ENCODE data around the gene NDUFB6.
"Not testable (repeated sequence)": the region's sequence is repeated elsewhere in the genome, so short reads cannot be mapped to it uniquely, and the experiment has no call there.

NDUFB6 gene

DNA sequence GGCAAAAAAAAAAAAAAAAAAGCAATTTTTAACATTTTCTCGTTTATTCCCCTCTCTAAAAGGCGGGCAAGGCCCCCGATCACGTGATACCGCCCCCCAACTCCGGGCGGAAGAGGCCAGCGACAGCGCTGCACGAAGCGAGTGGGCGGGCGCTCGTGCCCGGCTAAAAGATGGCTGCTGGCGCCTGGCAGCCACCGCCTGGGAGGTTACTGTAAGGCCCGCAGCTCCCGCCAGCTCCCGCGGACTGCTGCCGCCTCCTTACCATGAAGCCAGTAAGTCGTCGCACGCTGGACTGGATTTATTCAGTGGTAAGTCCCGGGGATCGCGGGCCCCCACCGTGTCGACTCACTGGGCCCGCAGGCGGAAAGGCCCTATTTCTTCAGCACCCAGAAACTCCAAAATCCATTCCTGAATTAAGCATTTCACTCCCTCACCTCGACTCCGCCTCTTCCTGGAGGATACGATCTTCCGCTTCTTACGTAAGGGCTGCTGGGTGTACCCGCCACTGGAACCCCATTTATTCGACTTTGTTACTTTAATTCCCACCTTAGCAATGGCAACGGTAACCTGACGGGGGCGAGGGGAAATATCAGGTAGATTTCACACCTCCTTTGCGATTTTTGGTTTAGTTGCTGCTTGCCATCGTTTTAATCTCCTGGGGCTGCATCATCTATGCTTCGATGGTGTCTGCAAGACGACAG is 20.6 kb downstream of the NDUFB6 start, which contains the start of the genes SMIM27 and TOPORS:
SMIM27 (plus strand) TSS at position 156 of the 701 bp plus-strand sequence; CDS start at position 264, 108 bp downstream.
TOPORS (minus strand) TSS at position 415 of the 701 bp plus-strand sequence; CDS start at position 265, 150 bp downstream.
- Mint-ChIP-seq H3K4me3 (peak within 1 kb of the TSS; percentile 99), H3K36me3 (peaks cover 1% of the 10 kb centered on the region)
- ATAC-seq (ENCODE audit: low read depth) = peak; percentile 69

DNA sequence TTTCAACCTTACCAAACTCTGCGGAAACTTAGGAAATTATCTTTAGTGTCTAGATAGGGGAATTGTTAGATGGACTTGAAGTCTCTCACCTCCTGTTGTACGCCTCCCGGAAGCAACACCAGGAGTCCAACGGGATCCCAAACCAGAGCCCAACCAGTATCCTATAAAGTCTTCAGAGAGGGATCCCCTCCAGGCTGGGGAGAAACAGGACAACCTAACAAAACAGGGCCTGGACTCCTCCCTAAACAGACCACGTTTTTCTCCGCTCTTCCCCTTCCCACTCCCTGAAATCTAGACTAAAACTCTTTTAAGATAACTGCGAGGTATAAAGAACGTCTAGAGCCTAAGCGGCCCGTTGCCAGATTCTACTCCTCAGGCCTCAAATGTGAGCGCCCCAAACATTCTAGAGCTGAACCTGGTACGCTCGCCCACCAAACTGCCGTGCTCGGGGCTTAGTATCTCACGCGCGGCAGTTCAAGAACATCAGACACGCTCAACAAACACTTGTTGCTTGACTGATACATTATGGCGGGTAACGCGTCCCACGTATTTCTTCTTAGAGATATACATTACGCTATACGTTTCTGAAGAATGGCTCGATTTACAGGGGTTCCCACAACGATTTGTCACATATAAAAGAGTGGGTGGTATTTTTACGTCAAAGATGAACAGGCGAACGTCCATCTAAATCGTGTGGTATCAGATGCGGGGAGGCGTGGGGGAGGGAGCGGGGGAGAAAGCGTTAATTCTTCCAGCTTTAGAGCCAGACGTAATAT is 21.5 kb downstream of the NDUFB6 start:
- DNase-seq (ENCODE audit: low spot score in 2 of 2) (peak; percentile 26 to 36), ATAC-seq (ENCODE audit: low read depth) (peak; percentile 6)
- peak overlapping the region; percentile 99 for H3K4me3 Mint-ChIP-seq
- no peaks in the 10 kb centered on the region for H3K27me3 Mint-ChIP-seq
- H3K36me3 Mint-ChIP-seq = peaks cover 1% of the 10 kb centered on the region
- H3K9me3 Mint-ChIP-seq = no peaks in the 10 kb centered on the region
- H3K27ac Mint-ChIP-seq = peak overlapping the region; percentile 97
- peaks cover 22% of the 10 kb centered on the region for H3K4me1 Mint-ChIP-seq

More for the DNA sequence above, 20.6 kb downstream of the NDUFB6 start, which contains the start of the genes SMIM27 and TOPORS:
- Mint-ChIP-seq H3K9me3 (no peaks in the 10 kb centered on the region), H3K4me1 (peaks cover 23% of the 10 kb centered on the region), H3K27me3 (no peaks in the 10 kb centered on the region), H3K27ac (peak within 1 kb of the TSS; percentile 97)
- DNase-seq (ENCODE audit: low spot score in 2 of 2) = peak; percentile 81 to 82

DNA sequence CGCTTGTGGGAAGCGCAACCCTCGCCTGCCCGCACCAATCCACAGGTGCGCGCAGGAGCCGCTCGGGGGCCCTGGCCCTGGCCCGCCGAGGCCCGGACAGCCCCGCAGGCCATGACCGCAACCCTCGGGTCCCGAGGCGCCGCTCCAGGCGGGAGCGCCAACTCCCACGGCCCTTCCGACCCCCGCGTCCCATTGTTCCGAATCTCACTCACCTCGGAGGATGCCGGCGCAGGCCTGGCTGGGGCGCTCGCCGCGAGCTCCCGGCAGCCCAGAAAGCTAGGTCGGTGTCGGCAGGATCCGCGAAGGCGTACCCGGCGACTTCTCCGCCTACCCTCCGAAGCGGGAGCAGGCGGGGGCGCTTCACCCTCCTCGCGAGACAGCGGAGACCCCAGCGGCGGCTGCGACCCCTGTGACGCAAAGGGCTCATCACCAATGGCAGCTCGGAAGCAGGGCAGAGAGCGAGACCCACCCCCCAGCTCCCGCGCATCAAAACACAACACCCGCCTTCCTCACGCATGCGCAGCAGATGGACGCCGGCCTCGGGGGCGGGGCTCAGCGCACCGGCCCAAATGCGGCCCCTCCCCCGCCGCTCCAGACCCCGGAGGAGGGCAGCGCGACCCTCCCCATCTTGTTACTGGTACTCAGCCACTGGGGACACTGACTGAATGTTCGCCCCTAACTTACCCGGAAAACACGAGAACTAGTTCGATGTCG is 22.2 kb downstream of the NDUFB6 start:
- Mint-ChIP-seq H3K27me3 (no peaks in the 10 kb centered on the region), H3K9me3 (no peaks in the 10 kb centered on the region), H3K36me3 (peaks cover 1% of the 10 kb centered on the region), H3K27ac (peak overlapping the region; percentile 97), H3K4me3 (peak overlapping the region; percentile 99), H3K4me1 (peaks cover 15% of the 10 kb centered on the region)
- ATAC-seq (ENCODE audit: low read depth) (peak; percentile 75), DNase-seq (ENCODE audit: low spot score in 2 of 2) (peak; percentile 90 to 94)

DNA sequence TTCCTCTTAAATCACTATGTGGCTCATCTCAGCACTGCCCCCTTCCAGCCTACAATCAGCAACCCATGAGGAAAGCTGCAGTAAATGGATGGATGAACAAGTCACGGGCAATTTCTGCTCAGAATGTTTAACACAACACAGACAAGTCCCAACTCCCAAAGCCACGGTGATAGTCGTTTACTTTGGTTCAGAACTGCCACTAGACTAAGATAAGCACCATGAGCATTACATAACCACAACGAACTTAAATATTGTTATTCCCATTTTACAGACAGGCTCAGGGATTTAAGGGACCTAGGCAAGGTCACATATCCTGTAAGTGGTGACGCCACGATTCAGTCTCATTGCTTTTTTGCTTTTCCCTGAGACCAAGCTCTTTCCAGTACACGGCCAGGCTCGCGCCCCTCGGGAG is 22.8 kb downstream of the NDUFB6 start:
- Mint-ChIP-seq H3K4me1 (peaks cover 15% of the 10 kb centered on the region), H3K9me3 (no peaks in the 10 kb centered on the region), H3K4me3 (peak overlapping the region; percentile 99), H3K36me3 (peaks cover 1% of the 10 kb centered on the region), H3K27me3 (no peaks in the 10 kb centered on the region), H3K27ac (peak overlapping the region; percentile 97)
- no peak for ATAC-seq (ENCODE audit: low read depth)
- DNase-seq (ENCODE audit: low spot score in 2 of 2) = peak in 1 of 2 donors; percentile 0

DNA sequence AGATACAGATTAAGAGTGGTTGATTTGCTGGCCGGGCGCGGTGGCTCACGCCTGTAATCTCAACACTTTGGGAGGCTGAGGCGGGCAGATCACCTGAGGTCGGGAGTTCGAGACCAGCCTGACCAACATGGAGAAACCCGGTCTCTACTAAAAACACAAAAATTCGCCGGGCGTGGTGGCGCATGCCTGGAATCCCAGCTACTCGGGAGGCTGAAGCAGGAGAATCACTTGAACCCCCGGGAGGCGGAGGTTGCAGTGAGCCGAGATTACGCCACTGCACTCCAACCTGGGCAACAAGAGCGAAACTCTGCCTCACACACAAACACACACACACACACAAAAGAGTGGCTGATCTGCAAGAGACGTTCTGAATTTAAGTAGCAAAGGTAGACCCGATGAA is 24.7 kb downstream of the NDUFB6 start:
- H3K27ac Mint-ChIP-seq; ATAC-seq (ENCODE audit: low read depth); H3K36me3 Mint-ChIP-seq; H3K4me3 Mint-ChIP-seq; H3K9me3 Mint-ChIP-seq; DNase-seq (ENCODE audit: low spot score in 2 of 2); H3K27me3 Mint-ChIP-seq: not testable (repeated sequence)
- H3K4me1 Mint-ChIP-seq = peaks cover 15% of the 10 kb centered on the region

DNA sequence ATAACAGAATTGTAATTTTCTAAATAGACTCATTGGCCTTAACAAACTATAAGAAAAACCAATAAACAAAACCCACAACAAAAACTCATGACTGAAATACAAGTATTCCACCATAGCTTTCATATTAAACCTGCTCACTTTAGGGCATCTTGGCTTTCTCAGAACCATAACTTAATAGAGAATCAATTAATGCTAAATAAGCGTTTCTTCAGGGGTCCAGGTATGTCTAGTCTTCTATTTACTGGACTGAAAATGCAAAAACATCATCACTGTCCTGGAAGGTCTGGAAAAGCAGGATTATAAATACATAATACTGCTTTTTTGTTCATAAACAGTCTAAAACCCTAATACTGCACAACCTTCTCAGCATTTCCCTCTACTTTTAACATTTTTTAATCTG is 27.1 kb downstream of the NDUFB6 start:
- Mint-ChIP-seq H3K4me3 (no peak overlapping the region), H3K9me3 (no peaks in the 10 kb centered on the region), H3K27ac (no peak overlapping the region), H3K4me1 (peaks cover 15% of the 10 kb centered on the region), H3K36me3 (peaks cover 20% of the 10 kb centered on the region), H3K27me3 (no peaks in the 10 kb centered on the region)
- DNase-seq (ENCODE audit: low spot score in 2 of 2) = no peak
- ATAC-seq (ENCODE audit: low read depth) = no peak

DNA sequence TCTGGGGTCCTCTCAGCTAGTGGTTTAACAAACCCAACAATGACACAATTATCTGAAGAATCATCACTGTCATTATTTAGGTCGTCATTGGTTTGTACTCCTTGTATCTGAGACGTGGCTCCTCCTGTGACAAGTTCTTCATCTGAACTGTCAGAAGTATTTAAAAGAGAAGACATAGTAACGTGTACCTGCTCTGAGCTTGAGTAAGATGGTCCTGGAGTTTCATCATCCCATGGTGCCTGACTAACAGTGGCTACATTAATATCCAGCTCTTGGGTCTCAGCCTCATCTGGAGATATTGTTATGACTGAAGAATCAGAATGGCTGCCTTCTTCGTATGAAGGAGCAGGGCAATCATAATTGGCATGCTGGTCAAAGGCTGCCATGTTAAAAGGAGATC is 29.9 kb downstream of the NDUFB6 start:
- H3K4me3 Mint-ChIP-seq = no peak overlapping the region
- peaks cover 4% of the 10 kb centered on the region for H3K4me1 Mint-ChIP-seq
- H3K36me3 Mint-ChIP-seq = peaks cover 20% of the 10 kb centered on the region
- ATAC-seq (ENCODE audit: low read depth) (no peak), DNase-seq (ENCODE audit: low spot score in 2 of 2) (no peak)
- H3K9me3 Mint-ChIP-seq = no peaks in the 10 kb centered on the region
- H3K27me3 Mint-ChIP-seq = no peaks in the 10 kb centered on the region
- H3K27ac Mint-ChIP-seq = no peak overlapping the region

DNA sequence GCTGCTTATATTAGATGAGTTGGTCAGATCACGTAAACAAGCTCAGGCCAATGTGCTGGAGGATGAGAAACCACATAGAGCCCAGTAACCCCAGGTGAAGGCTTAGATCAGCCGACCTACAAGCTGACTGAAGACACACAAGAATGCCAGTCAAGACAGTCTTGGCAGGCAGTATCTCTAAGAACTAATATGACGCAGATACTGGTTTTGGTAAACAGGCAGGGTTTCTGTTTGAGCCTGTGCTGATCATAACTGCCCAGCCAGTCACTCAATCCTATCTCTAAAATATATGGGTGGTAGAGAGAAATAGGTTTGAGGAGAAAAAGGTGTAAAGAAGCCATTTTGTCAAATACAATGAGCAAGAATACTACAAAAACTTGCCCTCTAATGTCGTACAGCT is 39.1 kb downstream of the NDUFB6 start:
- peaks cover 6% of the 10 kb centered on the region for H3K36me3 Mint-ChIP-seq
- DNase-seq (ENCODE audit: low spot score in 2 of 2) (no peak), ATAC-seq (ENCODE audit: low read depth) (no peak)
- H3K27ac Mint-ChIP-seq = no peak overlapping the region
- peaks cover 2% of the 10 kb centered on the region for H3K9me3 Mint-ChIP-seq
- no peak overlapping the region for H3K4me3 Mint-ChIP-seq
- no peaks in the 10 kb centered on the region for H3K27me3 Mint-ChIP-seq
- H3K4me1 Mint-ChIP-seq = no peaks in the 10 kb centered on the region

DNA sequence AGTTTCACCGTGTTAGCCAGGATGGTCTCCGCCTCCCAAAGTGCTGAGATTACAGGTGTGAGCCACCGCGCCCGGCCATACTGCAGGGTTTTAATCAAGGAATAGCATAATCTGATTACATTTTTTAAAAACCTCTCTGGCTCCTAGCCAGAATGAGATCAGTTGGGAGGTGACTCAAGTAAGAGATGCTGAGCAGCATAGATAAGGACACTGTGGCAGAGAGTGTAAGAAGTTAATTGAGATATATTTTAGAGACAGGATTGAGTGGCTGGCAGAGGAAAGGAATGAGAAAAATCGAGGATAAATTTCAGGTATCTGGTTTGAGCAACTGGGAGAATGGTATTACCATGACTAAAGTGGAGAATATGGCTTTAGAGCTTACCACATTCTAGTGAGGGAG is 39.6 kb downstream of the NDUFB6 start:
- peaks cover 2% of the 10 kb centered on the region for H3K9me3 Mint-ChIP-seq
- no peak overlapping the region for H3K4me3 Mint-ChIP-seq
- DNase-seq (ENCODE audit: low spot score in 2 of 2) (no peak), ATAC-seq (ENCODE audit: low read depth) (no peak)
- H3K27ac Mint-ChIP-seq = no peak overlapping the region
- peaks cover 6% of the 10 kb centered on the region for H3K36me3 Mint-ChIP-seq
- no peaks in the 10 kb centered on the region for H3K4me1 Mint-ChIP-seq
- H3K27me3 Mint-ChIP-seq = no peaks in the 10 kb centered on the region

DNA sequence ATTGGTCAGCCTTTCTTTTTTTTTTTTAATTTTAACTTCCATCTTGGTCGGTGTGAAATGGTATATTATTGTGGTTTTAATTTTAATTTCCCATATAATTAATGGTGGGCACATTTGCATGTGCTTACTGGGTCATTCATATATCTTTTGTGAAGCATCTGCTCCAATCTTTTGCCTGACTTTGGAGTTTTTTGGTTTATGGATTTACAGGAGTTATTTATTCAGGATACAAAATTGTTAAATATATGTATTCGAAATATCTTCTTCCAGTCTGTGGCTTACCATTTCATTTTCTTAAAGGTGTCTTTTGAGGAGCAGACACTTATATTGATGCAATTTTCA is 46.3 kb downstream of the NDUFB6 start:
- Mint-ChIP-seq H3K36me3 (peaks cover 16% of the 10 kb centered on the region), H3K27ac (peak overlapping the region; percentile 93), H3K4me3 (peak overlapping the region; percentile 99), H3K27me3 (no peaks in the 10 kb centered on the region), H3K4me1 (peaks cover 23% of the 10 kb centered on the region), H3K9me3 (peaks cover 9% of the 10 kb centered on the region)
- ATAC-seq (ENCODE audit: low read depth) (no peak), DNase-seq (ENCODE audit: low spot score in 2 of 2) (no peak)

DNA sequence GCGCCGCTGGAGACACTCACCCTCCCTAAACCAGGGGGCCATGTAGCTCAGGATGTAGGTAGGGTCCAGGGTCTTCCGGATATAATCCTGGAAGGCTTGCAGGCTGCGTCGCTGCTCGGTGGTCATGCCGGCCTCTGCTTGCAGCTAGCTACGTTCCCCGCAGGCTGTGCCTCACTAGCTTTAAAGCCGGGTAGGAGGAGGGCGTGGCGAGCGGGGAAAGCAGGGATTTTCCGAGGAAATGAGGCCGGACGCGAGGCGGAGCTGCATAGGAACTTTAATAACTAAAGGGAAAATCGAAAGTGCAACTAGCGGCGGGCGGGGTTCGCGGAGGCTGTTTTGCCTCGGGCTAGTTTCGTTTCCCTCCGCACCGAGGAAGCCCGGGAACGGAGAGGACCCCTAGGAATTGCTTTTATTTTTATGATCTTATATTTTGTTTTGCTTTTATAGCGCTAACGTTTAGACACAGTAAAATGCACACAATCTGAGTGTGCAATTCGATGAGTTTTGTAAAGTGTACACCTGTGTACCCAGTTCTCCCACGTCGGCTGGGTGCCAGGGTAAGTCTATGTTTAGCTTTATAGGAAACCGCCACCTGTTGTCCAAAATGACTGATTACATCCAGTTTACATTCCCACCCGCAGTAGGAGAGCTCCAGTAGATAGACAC is 46.8 kb downstream of the NDUFB6 start, which contains the start of gene RIGI:
RIGI (minus strand) TSS at position 156 of the 666 bp plus-strand sequence; CDS start at position 126, 30 bp downstream.
- ATAC-seq (ENCODE audit: low read depth) = peak; percentile 83
- no peaks in the 10 kb centered on the region for H3K27me3 Mint-ChIP-seq
- H3K9me3 Mint-ChIP-seq = peaks cover 9% of the 10 kb centered on the region
- peak within 1 kb of the TSS; percentile 93 for H3K27ac Mint-ChIP-seq
- peak within 1 kb of the TSS; percentile 99 for H3K4me3 Mint-ChIP-seq
- DNase-seq (ENCODE audit: low spot score in 2 of 2) = peak; percentile 33 to 58
- peaks cover 16% of the 10 kb centered on the region for H3K36me3 Mint-ChIP-seq
- H3K4me1 Mint-ChIP-seq = peaks cover 23% of the 10 kb centered on the region

DNA sequence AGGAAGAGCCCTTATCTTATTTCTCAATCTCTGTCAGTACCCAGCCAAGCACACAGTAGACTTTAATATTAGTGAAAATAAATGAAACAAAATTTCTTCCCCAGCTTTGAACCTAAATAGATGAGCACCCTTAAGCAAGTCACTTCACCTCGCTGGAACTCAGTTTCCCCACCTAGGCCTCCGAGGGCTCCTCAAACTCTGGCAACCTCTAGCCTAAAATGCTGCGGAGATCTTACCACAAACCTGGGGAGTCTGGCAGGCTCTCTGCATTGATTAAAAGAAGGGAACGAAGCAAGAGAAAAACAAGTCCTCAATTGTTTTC is 47.3 kb downstream of the NDUFB6 start:
- peak; percentile 2 for ATAC-seq (ENCODE audit: low read depth)
- peaks cover 23% of the 10 kb centered on the region for H3K4me1 Mint-ChIP-seq

DNA sequence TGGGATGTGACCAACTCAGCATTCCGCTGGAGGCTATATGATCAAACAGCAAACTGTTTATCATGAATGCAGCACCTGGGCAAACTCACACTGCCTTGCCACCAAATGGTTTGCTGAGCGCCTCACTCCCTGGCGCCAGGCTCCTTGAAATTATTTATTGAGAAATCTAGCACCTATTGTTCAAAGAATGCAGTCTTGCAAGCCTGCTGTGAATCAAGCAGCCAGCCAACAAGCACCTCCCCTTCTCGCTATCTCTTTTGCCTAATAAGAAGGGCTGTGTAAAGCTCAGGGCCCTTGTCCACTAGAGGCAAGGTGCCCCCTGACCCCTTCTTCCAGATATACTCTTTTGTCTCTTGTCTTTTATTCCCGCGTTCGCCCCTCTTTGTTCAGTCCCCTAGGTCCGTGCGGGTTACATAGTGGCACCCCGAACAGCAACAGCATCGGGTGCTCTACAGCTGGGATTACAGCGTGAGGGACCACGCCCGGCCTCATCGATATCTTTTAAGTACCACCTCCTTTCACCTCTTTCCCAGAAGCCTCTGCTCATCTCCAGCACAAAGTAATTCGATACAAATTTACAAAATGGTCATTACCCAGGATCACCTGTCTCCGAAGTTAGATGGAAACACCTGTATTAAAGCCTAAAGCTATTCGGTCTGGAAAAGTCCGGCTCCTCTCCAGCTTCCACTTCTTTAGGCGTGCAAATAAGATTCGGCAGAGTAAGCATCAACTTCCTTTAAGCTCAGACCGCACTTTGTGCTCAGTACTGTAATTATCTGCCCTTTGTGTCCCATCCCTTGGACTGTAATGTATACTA is 47.9 kb downstream of the NDUFB6 start:
- H3K4me1 Mint-ChIP-seq = peaks cover 23% of the 10 kb centered on the region
- peaks cover 7% of the 10 kb centered on the region for H3K9me3 Mint-ChIP-seq
- ATAC-seq (ENCODE audit: low read depth) (peak; percentile 18), DNase-seq (ENCODE audit: low spot score in 2 of 2) (no peak)
- H3K27ac Mint-ChIP-seq = peak overlapping the region; percentile 93
- H3K27me3 Mint-ChIP-seq = no peaks in the 10 kb centered on the region
- H3K4me3 Mint-ChIP-seq = peak overlapping the region; percentile 99
- H3K36me3 Mint-ChIP-seq = peaks cover 16% of the 10 kb centered on the region

More for the DNA sequence above, 47.3 kb downstream of the NDUFB6 start:
- H3K27ac Mint-ChIP-seq = peak overlapping the region; percentile 93
- DNase-seq (ENCODE audit: low spot score in 2 of 2) = no peak
- H3K27me3 Mint-ChIP-seq = no peaks in the 10 kb centered on the region
- H3K4me3 Mint-ChIP-seq = peak overlapping the region; percentile 99
- H3K9me3 Mint-ChIP-seq = peaks cover 7% of the 10 kb centered on the region
- H3K36me3 Mint-ChIP-seq = peaks cover 16% of the 10 kb centered on the region

Measured in memory B cell (primary cell).